ENCODE results near the gene PAX2.

DNA sequence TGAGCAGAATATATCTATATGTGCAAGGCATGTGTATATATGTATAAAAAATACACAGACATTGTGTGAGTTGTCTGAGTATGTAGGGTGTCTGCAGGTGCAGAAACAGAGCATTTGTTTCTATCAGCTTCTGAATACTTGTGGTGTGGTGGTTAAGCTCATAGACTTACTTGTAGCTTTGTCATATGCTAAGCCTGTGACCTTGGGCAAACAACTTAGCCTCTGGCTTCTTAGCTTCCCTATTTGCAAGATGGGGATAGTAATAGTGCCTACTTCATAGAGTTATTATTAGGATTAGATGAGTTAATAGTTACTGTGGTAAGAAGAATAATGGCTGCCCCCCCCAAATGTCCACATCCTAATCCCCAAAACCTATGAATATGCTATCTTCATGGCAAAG lies 28.2 kb upstream of the PAX2 start:
- TF ChIP-seq POLR2AphosphoS5 (IDR thresholded peaks at IDR 0.05) (no peak), POLR2A (IDR thresholded peaks at IDR 0.05) (no peak), CTCF (IDR thresholded peaks at IDR 0.05) (no peak)
